SU-DHL-6 (cell line): ENCODE measurements around the gene KHSRP.

Source experiments
- EZH2phosphoT487 ChIP-seq: fragments of 200-600 bp; sonication (generic), shearing (Covaris generic); conservative IDR thresholded peaks from 2 replicates; pipeline ENCODE4 v1.6.1; 2018; ENCODE audit warnings: mild to moderate bottlenecking, antibody characterized with exemption, low read length, moderate library complexity, mixed read lengths
- TF ChIP-seq, protein P1 (sequence below): fragments of 200-600 bp; sonication (generic); IDR thresholded peaks from one replicate; pipeline ENCODE4 v1.5.1; 2017; ENCODE audit warnings: antibody characterized with exemption, mild to moderate bottlenecking, low read length, moderate library complexity; ENCODE audit not compliant: insufficient read depth, poor library complexity, severe bottlenecking

DNA sequence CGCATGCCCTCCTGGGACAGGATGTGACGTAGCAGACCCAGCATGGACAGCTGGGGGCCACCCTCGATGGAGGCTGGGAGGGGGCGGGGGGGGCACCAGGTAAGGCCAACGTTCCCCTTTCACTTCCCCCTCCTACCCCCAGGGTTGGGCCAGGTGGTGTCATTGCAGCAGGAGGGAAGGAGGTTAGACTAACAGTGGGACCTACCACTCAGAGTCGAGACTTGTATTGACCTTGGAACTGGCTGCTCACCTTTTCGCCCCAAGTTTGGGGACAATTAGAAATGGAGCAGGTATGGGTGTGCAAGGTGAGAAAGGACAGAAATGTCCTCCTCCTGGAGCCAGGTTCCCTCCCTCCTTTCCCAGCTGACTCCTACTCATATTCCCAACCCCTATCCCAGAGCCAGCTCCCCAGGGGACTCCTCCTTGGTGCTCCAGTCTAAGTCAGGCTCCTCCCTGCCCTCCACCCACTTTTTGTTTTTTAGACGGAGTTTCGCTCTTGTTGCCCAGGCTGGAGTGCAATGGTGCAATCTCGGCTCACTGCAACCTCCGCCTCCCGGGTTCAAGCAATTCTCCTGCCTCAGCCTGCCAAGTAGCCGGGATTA lies 17.6 kb upstream of the KHSRP start:
- TF ChIP-seq, protein P1, sequence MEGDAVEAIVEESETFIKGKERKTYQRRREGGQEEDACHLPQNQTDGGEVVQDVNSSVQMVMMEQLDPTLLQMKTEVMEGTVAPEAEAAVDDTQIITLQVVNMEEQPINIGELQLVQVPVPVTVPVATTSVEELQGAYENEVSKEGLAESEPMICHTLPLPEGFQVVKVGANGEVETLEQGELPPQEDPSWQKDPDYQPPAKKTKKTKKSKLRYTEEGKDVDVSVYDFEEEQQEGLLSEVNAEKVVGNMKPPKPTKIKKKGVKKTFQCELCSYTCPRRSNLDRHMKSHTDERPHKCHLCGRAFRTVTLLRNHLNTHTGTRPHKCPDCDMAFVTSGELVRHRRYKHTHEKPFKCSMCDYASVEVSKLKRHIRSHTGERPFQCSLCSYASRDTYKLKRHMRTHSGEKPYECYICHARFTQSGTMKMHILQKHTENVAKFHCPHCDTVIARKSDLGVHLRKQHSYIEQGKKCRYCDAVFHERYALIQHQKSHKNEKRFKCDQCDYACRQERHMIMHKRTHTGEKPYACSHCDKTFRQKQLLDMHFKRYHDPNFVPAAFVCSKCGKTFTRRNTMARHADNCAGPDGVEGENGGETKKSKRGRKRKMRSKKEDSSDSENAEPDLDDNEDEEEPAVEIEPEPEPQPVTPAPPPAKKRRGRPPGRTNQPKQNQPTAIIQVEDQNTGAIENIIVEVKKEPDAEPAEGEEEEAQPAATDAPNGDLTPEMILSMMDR = no peak
- TF ChIP-seq EZH2phosphoT487 = no peak
